Activated naive CD4-positive, alpha-beta T cell treated with Interleukin-2 at 50 U/mL for 16 hours (primary cell): ENCODE results near the gene NLRP12.
A peak's percentile ranks its signal among the peaks of the same experiment; 100 is the strongest.
"Not testable (repeated sequence)": the region's sequence is repeated elsewhere in the genome, so short reads cannot be mapped to it uniquely, and the experiment has no call there.

Source experiments
- DNase-seq: peaks from one replicate; pipeline ENCODE4 v3.0.0-alpha.2; 2020

Gene NLRP12, protein sequence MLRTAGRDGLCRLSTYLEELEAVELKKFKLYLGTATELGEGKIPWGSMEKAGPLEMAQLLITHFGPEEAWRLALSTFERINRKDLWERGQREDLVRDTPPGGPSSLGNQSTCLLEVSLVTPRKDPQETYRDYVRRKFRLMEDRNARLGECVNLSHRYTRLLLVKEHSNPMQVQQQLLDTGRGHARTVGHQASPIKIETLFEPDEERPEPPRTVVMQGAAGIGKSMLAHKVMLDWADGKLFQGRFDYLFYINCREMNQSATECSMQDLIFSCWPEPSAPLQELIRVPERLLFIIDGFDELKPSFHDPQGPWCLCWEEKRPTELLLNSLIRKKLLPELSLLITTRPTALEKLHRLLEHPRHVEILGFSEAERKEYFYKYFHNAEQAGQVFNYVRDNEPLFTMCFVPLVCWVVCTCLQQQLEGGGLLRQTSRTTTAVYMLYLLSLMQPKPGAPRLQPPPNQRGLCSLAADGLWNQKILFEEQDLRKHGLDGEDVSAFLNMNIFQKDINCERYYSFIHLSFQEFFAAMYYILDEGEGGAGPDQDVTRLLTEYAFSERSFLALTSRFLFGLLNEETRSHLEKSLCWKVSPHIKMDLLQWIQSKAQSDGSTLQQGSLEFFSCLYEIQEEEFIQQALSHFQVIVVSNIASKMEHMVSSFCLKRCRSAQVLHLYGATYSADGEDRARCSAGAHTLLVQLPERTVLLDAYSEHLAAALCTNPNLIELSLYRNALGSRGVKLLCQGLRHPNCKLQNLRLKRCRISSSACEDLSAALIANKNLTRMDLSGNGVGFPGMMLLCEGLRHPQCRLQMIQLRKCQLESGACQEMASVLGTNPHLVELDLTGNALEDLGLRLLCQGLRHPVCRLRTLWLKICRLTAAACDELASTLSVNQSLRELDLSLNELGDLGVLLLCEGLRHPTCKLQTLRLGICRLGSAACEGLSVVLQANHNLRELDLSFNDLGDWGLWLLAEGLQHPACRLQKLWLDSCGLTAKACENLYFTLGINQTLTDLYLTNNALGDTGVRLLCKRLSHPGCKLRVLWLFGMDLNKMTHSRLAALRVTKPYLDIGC

DNA sequence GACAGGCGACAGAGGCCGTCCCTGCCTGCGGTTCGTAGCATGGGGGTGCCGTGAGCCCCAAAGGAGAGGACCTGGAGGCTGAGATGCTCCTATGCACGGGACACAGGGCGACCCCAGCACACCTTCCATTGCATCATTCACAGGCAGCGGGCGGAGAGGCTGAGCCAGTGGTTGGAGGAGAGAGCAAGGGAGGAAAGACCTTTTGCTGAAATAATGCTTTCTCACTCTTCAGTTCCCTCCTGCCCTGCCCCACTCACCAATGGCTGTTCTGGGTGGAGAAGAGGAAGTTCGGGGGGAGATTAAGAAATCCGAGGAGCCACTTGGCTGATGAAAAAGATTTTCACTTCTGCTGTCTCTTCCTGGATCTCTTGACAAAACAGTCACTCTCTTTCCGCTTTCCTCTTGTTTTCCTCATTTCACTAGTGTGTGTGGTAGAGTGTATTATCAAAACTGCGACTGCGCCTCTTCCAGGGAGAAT lies at the start of gene NLRP12:
NLRP12 (minus strand) TSS at position 181 of the 478 bp plus-strand sequence; CDS start at position 41, 140 bp downstream.
- no peak for DNase-seq

DNA sequence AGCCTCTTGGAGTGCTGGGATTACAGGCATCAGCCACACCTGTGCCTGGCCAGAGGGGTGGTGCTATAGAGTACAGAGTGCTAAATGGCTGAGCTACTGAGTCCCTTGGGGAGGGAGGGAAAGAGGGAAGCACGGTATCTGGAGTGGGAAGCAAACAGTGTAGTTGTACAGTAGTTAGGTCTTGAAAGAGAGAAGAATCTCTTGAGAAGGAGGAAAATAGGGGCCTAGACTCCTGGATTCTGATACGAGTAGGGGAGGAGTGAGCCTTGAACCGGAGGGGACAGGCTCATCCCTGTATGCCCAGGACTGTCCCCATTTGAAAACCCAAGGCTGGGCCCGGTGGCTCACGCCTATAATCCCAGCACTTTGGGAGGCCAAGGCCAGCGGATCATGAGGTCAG lies 48.6 kb upstream of the NLRP12 start:
- no peak for DNase-seq

DNA sequence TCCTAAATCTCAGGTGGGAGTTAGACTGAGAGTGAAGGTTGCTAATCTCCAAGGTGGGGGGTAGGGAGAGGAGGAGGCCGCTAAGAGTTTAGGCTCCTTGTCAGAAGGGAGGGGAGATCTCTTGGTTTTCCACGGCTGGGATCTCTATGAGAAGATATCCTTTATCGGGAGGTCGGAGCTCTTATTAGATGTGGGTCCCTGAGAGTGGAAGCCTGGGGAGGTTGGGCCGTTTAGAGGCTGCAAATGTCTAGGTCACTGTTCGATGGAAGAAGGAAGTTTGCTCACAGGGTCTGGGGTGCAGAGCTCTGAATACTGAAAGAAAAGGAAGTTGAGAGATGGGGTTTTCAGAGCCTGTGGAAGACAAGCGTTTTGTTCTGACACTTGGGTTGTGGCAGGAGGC lies 47.3 kb upstream of the NLRP12 start:
- DNase-seq, result no peak

DNA sequence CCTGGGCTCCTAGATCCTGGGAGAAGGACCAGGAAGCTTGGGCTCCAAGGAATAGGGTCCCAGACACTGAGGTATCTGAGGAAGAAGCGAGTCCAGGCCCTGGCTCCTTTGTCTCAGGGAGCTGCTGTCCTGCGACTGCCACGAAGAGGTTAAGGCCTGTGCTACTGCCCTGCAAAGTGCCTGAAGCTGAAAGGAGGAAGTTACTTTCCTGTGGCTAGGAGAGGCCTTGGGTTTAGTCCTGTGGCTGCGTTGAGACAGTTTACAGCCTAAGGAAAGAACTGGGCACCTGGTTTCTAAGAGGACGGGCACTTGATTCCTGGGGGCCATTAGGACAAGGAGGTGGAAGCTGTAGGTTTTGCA lies 46.4 kb upstream of the NLRP12 start:
- DNase-seq, result no peak

DNA sequence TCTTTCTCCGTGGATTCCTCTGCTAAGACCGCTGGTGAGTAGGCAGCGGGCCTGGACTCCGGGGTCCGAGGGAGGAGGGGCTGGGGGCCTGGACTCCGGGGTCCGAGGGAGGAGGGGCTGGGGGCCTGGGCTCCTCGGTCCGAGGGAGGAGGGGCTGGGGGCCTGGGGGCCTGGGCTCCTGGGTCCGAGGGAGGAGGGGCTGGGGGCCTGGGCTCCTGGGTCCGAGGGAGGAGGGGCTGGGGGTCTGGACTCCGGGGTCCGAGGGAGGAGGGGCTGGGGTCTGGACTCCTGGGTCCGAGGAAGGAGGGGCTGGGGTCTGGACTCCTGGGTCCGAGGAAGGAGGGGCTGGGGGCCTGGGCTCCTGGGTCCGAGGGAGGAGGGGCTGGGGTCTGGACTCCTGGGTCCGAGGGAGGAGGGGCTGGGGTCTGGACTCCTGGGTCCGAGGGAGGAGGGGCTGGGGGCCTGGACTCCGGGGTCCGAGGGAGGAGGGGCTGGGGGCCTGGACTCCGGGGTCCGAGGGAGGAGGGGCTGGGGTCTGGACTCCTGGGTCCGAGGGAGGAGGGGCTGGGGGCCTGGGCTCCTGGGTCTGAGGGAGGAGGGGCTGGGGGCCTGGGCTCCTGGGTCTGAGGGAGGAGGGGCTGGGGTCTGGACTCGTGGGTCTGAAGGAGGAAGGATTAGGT lies 45.8 kb upstream of the NLRP12 start:
- not testable (repeated sequence) for DNase-seq

DNA sequence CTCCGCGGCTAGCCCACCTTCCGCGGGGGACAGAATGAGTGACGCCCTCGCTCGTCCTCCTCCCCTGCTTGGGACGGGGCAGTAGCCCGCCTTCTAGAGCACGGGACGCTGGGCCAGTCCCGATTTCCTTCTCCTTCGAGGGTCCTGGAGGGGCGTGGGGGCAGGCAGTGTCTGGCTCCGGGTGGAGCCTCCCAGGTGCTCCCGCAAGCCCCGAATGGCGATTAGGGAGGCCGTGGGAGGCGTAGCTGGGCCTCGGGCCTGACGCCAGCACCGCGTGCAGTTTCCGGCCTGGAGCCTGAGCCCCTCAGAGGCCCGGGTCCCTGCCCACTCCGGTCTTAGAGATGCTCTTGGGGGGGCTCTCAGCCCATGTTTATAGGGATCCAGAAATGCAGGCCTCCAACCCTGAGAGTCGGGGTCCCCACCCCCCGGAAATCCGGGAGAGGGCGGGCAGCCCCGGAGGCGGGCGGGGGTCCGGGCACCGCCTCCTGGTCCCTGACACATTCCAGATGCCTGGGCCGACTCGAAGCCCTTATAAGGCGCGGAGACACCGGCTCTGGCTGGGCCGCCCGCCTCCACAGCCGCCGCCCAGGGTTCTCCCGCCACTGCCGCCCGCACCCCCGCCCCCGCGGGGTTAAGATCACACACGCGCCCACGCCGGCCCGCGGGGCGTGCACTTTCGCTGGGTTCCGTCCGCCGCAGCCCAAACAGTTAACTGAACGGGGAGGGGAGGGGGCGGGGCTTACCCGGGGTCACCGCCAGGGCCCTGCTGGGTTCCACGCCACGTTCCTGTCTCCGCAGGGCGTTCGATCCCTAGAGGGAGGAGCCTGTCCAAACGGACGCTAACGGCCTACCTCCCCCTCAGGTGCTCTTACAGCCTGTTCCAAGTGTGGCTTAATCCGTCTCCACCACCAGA lies 45.0 kb upstream of the NLRP12 start:
- DNase-seq, result peak; percentile 83

DNA sequence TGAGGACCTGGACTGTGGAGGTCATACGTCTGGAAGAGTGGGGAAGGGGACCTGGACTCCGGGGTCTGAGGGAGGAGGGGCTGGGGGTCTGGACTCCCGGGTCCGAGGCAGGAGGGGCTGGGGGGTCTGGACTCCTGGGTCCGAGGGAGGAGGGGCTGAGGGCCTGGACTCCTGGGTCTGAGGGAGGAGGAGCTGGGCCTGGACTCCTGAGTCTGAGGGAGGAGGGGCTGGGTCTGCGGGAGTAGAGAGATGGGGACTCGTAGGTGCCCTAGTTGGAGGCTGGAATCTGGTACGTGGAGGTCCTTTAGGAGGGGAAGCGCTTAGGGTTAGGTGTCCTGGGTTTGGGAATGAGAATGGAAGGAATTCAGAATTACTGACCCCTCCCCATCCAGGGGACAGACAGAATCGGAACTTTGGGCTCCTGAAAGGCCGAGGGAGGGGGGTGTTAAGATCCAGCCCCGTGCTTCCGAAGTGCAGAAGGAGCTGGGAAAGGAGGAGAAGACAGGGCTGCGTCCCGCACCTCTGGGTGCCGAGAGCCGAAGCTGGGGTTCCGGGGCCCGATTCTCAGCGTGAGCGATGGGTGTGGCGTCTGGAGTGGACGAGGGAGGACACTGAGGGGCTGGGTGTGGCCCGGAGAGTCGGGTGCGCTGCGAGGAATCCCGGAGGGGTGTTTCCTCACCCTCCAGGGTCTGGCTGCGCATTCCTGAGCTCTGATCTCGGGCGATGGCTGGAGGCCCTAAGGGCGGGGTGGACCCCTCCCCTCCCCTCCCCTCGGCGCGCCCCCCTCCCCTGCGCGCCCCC lies 44.2 kb upstream of the NLRP12 start:
- peak; percentile 44 for DNase-seq

DNA sequence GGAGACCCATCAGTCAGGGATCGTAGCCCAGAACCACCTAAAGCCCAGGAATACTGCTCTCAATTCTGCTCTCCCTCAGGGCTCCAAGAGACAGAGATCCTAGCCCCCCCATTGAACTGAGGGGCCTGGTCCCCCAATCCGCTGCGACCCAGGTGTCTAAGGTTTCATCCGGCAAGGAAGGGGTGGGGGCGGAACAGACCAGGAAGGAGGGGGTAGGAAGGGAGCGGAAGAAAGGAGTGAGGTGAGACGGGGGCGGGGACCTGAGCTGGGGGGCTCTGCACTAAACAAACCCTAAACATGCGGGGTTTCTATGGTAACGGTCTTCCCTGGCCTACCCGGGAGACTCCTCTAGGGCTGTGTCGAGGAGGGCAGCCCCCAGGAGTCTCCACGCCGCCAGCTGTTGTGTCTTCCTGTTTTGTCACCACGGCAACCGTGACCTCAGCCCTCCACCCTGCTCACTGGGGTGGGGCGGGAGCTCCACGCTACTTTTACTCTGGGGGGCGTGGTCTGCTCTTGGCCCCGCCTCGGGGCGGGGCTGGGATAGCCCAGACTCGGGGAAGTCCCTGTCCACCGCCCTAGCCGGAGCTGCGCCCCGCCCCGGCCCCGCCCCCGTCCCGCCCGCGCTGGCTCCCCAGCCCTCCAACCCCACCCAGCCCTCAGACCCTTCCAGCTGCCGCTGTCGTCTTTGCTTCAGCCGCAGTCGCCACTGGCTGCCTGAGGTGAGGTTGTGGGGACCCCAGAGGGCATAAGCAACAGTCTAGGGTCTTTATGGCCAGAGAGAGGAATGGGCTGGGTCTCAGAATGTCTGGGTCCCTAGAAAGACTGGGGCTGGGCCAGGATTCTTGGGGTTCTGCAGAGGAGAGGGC lies 43.3 kb upstream of the NLRP12 start, which contains the start of gene MYADM:
MYADM (plus strand) TSS at position 659 of the 866 bp plus-strand sequence. CDS start 5,647 bp downstream, outside the sequence.
- peak; percentile 99 for DNase-seq

DNA sequence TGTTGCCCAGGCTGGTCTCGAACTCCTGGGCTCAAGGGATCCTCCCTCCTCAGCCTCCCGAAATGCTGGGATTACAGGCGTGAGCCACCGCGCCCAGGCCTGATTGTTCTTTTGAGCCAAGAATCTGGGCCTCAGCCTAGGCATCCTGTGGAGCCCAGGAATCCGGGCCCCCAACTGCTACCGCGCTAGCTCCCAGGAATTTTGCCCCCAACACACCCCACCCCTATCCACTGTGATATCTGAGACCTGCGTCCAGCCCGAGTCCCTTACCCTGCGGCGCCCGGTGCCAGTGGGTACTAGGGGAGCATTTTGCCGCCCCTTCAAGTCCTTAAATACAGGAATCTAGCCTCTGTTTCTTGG lies 42.7 kb upstream of the NLRP12 start:
- DNase-seq, result no peak

DNA sequence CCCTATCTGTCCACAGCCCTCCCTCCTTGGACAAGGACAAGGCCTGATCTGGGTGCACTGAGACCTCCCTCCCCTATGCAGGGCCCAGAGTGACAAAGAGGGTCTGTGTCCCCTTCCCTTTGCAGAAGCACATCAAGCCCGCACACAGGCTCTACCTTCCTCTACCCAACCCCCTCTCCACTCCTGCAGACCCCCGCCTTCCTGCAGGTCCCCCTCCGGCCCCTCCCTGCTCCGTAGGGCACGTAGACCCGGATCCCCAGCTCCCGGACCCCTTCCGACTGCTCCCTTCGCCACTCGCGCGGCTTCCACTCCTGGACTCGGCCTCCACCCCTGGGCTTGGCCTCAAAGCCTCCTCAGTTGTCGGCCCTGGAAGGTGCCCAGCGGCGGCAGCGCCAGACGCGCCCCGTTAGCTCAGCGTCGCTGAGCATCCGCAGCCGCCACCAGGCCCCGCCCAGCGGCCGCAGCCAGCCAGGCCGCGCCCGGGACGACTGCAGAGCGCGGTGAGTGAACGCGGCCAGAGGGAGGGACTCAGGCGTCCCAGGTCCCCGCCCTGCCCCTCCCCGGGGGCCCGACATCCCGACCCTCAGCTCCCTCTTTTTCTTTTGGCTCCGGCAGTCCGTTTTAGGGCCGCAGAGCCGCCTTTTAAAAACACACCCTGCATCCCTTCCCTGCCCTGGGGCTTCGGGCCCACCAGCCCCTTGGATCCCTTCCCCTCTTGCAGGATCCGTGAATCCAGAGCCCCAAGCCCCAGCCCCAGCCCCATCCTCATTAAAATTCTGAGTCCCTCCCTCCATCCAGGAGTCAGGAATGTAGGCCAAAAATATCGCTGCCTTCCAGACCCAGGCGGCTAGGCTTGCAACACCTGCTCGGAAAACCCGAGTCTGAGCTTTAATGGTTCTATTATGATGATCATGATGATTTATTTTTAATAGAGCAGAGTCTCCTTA lies 42.1 kb upstream of the NLRP12 start:
- peak; percentile 72 for DNase-seq

DNA sequence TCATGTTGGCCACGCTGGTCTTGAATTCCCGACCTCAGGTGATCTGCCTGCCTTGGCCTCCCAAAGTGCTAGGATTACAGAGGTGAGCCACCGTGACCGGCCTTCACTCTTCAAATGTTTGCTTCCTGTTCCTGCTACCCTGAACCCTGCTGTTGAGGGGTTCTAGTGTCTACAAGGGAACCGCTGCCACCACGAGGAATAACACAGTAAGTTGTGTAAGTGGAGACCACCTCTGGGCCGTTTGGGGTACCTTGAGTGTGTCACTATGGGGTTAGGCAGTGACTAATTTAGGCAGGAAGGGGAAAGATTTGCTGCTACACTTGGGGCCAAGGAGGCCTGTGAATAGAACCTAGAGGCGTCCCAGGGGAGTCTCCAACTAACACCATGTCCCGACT lies 41.4 kb upstream of the NLRP12 start:
- DNase-seq, result no peak

DNA sequence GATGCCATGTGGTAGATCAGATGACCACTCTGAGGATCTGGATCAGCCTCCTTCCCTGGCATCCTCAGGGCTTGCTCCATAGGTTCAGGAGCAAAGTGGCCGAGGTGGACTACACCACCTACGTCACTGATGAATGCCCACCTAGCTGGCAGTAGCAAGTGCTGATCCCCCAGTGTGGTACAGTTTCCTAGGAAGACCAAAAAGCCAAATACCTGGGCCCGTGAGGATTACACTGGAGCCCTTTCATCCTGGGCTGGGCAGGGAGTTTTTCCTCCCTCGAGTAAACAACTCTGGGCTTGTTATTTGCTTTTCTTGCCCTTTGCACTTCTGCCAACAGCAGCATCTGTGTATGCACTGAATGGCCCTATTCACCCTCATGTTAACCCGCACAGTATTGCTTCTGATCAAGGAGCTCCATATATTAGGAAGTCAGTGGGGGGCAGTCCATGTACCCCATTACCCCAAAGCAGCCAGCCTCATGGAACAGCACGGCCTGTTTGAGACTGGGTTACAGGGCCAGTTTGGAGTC lies 40.3 kb upstream of the NLRP12 start:
- DNase-seq, result no peak

DNA sequence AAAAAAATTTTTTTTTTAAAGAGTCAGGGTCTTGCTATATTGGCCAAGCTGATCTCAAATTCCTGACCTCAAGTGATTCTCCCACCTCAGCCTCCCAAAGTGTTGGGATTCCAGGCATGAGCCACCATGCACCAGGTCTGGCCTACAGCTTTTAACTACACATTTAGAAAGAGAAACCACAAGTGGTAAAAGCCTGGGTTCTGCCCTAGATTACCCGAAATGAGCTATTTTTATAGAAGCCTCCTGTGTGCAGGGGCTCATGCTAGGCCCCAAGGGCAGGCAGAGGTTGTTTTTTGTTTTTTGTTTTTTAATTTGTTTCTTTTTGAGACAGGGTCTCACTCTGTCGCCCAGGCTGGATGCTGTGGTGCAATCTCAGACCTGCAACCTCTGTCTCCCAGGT lies 29.6 kb upstream of the NLRP12 start:
- DNase-seq, result no peak

DNA sequence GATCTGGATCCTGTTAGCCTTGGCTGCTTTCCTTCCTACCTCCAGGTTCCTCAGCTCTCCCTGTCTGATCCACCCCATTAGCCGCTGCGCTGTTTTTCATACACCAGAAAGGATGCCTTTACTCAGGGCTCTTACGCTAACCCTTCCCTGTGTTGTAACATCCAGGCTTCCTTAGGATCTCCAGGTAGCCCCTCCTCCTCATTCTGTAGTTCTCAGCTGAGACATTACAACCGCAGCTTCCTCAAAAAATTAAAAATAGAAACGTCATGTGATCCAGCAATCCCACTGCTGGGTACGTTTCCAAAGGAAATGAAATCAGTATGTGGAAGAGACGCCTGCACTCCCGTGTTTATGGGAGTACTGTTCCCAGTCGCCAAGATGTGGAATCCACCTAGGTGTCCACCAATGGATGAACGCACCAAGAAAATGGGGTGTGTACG lies 25.1 kb upstream of the NLRP12 start:
- no peak for DNase-seq

DNA sequence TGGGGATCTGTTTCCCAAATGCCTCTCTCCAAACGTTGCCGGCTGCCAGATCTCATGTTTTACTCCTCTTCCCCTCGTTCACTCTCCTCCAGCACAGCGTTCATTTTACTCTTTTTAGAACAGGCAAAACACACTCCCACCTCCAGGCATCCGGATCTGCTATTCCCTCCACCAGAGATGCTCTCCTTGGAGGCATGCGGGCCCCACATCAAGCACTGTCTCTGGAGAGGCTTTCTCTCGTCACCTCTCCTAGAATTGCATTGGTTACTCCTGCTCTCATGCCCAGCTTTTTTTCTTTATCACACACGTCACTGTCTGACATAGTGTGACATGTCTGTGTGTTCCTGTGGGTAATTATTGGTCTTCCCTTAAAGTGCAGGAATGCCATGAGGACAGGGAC lies 23.4 kb upstream of the NLRP12 start:
- no peak for DNase-seq

DNA sequence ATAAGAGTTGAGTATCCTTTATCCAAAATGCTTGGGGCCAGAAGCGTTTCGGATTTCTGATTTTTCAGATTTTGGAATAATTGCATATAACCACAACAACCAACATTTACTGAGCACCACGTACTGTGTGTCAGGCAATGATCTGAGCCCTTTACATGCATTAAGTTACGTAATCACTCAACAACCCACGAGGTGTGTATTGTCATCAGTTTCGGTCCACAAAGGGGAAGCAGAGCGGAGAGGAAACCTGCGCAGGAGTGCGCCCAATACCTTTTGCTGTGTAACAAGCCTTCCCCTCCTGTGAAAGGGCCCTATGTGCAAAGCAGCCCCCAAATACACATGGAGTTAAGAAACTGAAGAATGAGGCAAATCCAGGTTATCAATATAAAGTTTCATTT lies 20.7 kb upstream of the NLRP12 start:
- no peak for DNase-seq

DNA sequence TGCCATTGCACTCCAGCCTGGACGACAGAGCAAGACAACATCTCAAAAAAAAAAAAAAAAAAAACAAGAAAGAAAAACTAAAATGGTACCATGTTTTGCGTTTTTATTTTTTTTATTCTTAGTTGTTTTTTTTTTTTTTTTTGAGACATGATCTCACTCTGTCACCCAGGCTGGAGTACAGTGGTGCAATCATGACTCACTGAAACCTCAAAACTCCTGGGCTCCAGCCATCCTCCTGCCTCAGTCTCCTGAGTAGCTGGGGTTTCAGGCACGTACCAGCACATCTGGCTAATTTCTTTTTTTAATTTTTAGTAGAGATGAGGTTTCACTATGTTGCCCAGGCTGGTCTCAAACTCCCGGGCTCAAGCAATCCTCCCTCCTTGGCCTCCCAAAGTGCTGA lies 16.8 kb upstream of the NLRP12 start:
- not testable (repeated sequence) for DNase-seq

DNA sequence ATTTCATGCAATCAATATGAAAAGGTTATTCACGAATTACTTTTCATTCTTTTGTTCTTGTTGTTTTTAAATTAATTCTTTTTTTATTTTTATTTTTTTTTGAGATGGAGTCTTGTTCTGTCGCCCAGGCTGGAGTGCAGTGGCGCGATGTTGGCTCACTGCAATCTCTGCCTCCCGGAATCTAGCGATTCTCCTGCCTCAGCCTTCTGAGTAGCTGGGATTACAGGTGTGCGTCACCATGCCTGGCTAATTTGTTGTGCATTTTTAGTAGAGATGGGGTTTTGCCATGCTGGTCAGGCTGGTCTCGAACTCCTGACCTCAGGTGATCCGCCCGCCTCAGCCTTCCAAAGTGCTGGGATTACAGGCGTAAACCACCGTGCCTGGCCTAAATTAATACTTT lies 16.1 kb upstream of the NLRP12 start:
- not testable (repeated sequence) for DNase-seq
